ENCODE measurements around the gene LMO2. TPM values are rescaled to one million over a fixed set of nuclear protein-coding genes. Genes with fewer than 3 reads are reported as not detected.

LMO2 gene
- total RNA-seq, 4 donors from 2014 or later: 10.4 to 23.9 (median 19.6) TPM

DNA sequence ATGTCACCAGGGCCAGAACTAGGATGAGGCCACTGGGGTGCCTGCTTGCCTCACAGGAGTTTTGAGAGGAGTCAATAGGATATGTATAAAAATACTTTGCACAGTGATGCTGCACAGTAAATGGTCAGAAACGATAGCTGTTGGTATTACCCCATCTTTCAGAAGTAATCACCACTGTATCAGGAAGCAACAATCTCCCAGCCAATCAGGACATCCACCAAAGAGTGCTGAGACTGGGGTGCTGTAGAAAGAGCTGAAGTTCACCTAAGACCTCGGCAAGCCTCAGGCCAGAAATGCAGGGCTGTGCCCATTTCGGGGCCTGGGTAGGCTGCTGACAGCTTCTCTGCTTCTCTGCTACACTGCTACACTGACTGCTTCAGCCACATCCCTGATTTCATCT lies 17.4 kb downstream of the LMO2 start:
- no peak for TF ChIP-seq CTCF (IDR thresholded peaks at IDR 0.05; ENCODE audit: low read depth)

GRCh38 chr11:33869481-33870422 lies 22.1 kb downstream of the LMO2 start:
- no peak for TF ChIP-seq CTCF (IDR thresholded peaks at IDR 0.05; ENCODE audit: low read depth)

DNA sequence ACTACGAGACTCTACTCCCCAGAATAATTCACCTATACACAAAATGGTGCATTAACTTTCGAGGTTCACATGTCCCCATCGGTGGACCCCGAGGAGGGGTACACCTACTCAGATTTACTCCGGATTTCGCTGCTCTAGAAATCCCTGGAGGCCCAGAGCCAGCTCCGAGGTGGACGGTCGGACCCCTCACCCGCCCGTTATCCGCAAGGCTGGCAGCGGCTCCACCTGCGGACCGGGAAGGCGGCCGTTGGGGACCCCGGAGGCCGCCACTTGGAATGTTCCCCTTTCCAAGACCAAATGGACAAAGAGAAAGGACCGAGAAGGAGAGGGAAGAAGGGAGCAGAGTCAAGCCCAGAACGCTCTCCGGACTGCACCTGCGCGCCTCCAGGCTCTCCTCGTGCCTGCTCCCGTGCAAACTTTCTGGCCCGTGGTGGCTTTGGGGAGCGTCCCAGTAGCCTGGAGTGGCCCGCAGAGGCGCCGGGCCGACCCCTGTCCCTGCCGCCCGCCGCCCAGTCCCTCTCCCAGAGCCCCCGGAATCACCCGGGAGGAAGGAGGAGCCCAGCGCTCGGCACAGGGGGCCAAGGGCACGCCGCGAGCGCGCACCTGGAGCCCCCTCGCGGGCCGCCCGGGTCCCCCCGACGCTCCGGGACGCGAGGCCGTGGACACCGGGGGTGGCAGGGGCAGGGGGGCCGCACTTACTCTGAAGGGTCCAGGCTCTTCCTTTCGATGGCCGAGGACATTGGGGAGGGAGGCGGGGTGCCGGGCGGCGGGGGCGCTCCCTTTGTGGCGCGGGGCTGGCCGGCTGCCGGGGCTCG lies 23.0 kb downstream of the LMO2 start:
- TF ChIP-seq CTCF (IDR thresholded peaks at IDR 0.05; ENCODE audit: low read depth): no peak

DNA sequence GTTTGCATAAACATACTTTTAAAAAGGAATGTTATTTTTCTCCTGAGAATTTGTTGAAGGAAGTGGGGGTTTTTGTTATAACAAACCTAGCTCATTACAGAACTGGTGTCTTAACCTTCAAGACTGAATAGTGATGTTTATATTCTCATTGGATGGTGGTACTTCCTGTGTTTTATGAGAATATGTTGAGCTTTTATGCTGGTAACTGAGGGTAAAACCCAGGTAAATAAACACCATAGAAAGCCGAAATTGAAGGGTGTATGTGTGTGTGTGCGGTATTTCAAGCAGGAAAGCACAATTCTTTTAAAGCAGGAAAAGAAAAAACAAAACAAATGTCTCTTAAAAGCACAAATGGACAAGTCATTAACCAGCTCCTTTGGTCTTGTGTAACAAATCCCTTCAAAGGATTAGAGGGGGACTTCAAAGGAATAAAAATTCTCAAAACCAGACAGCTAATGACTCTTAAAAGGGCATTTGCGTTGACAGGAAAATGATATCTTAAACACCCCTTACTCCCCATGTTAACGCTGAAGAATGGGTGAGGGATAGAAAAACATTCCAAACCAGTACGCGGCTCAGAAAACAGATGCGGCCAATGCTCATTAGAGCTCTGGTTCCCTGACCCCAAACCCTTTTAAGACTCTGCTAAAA lies 23.8 kb downstream of the LMO2 start:
- TF ChIP-seq CTCF (IDR thresholded peaks at IDR 0.05; ENCODE audit: low read depth): no peak

GRCh38 chr11:33867561-33867960 lies 24.3 kb downstream of the LMO2 start:
- TF ChIP-seq CTCF (IDR thresholded peaks at IDR 0.05; ENCODE audit: low read depth): no peak

GRCh38 chr11:33866936-33867335 lies 24.9 kb downstream of the LMO2 start:
- no peak for TF ChIP-seq CTCF (IDR thresholded peaks at IDR 0.05; ENCODE audit: low read depth)

Data from subcutaneous adipose tissue (tissue), 4 donors.